Kidney epithelial cell (primary cell): Measurements from ENCODE around the gene ADAM33. TPM values are rescaled to one million over a fixed set of nuclear protein-coding genes. Genes with fewer than 3 reads are reported as not detected.
A peak's percentile ranks its signal among the peaks of the same experiment; 100 is the strongest.

ENCODE experiments used
- DNase-seq: peaks from one replicate; pipeline ENCODE4 v3.0.0-alpha.2; 2010; ENCODE audit warnings: low read depth
- H3K27me3 ChIP-seq: 2 replicates; pipeline ENCODE4 v1.6.0; 2011; ENCODE audit warnings: low read length; ENCODE audit not compliant: control insufficient read depth, insufficient read depth
- H3K36me3 ChIP-seq: 2 replicates; pipeline ENCODE4 v1.5.1; 2011; ENCODE audit warnings: low read length; ENCODE audit not compliant: control insufficient read depth, insufficient read depth
- H3K4me3 ChIP-seq: 2 replicates; pipeline ENCODE4 v1.5.1; 2011; ENCODE audit warnings: low read depth, mild to moderate bottlenecking, control low read depth, low read length
- CTCF ChIP-seq: IDR thresholded peaks from 2 replicates; pipeline ENCODE4 v1.5.1; 2011; ENCODE audit warnings: mild to moderate bottlenecking, moderate library complexity, low read length, control low read depth, inconsistent platforms; ENCODE audit not compliant: insufficient read depth, poor library complexity, severe bottlenecking
- total RNA-seq: library from RNA; depleted of rRNA; stranded (reverse); fragments of >200 nt; gene quantifications from 2 replicates; pipeline ENCODE4 v1.2.3, GENCODE V29; 2015

ADAM33 gene
- total RNA-seq, 1 donor from 2014 or later = 0.13 TPM

GRCh38 chr20:3687655-3688054, 5.8 kb upstream of the ADAM33 start:
- TF ChIP-seq CTCF = no peak
- H3K27me3 ChIP-seq = peaks cover 3% of the 10 kb centered on the region
- H3K36me3 ChIP-seq = no peaks in the 10 kb centered on the region
- DNase-seq = peak; percentile 29
- H3K4me3 ChIP-seq = no peak overlapping the region

- peaks cover 10% of the 10 kb centered on the region for H3K27me3 ChIP-seq
- no peaks in the 10 kb centered on the region for H3K36me3 ChIP-seq
- no peak overlapping the region for H3K4me3 ChIP-seq
- peak; percentile 72 for DNase-seq
- TF ChIP-seq CTCF = peak; percentile 31
Measured at GRCh38 chr20:3686867-3687321, 5.1 kb upstream of the ADAM33 start.

GRCh38 chr20:3686421-3686820, 4.6 kb upstream of the ADAM33 start:
- H3K27me3 ChIP-seq = peaks cover 15% of the 10 kb centered on the region
- H3K4me3 ChIP-seq = no peak overlapping the region
- H3K36me3 ChIP-seq = no peaks in the 10 kb centered on the region
- TF ChIP-seq CTCF = no peak
- DNase-seq = no peak

GRCh38 chr20:3685341-3685740, 3.5 kb upstream of the ADAM33 start:
- H3K27me3 ChIP-seq = peaks cover 22% of the 10 kb centered on the region
- no peak for TF ChIP-seq CTCF

GRCh38 chr20:3681352-3681930, 369 bp downstream of the ADAM33 start:
- H3K4me3 ChIP-seq = peak overlapping the region; percentile 24
- no peak for DNase-seq
- TF ChIP-seq CTCF = no peak
- no peaks in the 10 kb centered on the region for H3K36me3 ChIP-seq
- peaks cover 47% of the 10 kb centered on the region for H3K27me3 ChIP-seq

More at GRCh38 chr20:3685341-3685740, 3.5 kb upstream of the ADAM33 start:
- no peak for DNase-seq
- Histone ChIP-seq H3K4me3 (no peak overlapping the region), H3K36me3 (no peaks in the 10 kb centered on the region)
